K562 (cell line): ENCODE results near the gene POLD1. TPM values are rescaled to one million over a fixed set of nuclear protein-coding genes. Genes with fewer than 3 reads are reported as not detected.

Experiments
- BHLHE40 ChIP-seq: IDR thresholded peaks from 2 replicates; pipeline ENCODE4 v1.6.1; 2011; ENCODE audit warnings: low read length, improper control_type of control experiment
- CBFA2T3 ChIP-seq: fragments of 450-650 bp; IDR thresholded peaks from 2 replicates; pipeline ENCODE4 v1.6.1; 2017
- CBX1 ChIP-seq: sonication (generic); IDR thresholded peaks from 2 replicates; pipeline ENCODE4 v1.6.1; 2016; ENCODE audit warnings: antibody characterized with exemption, low read depth, mild to moderate bottlenecking
- CXXC5 ChIP-seq: fragments of 250-450 bp; sonication (Bioruptor Pico); IDR thresholded peaks from 2 replicates; pipeline ENCODE4 v1.8.0; 2022; ENCODE audit warnings: inconsistent platforms, mild to moderate bottlenecking, moderate library complexity
- DMBX1 ChIP-seq: fragments of 250-450 bp; sonication (Bioruptor Pico); IDR thresholded peaks from 2 replicates; pipeline ENCODE4 v1.8.0; 2022; ENCODE audit warnings: inconsistent platforms, mild to moderate bottlenecking, moderate library complexity, borderline replicate concordance
- EP300 ChIP-seq: IDR thresholded peaks from 2 replicates; pipeline ENCODE4 v1.6.1; 2012; ENCODE audit warnings: low read length, improper control_type of control experiment
- FOXA3 ChIP-seq, 2 experiments: fragments of 450-650 bp in 1 of 2; sonication (generic) in 1 of 2; formaldehyde crosslinking; IDR thresholded peaks in 1 of 2; conservative IDR thresholded peaks in 1 of 2; 2 replicates each; pipeline versions ENCODE4 v1.4.0 to v1.8.0; 2020 to 2022; ENCODE audit warnings: mild to moderate bottlenecking in 2 of 2, missing genetic modification reagents in 1 of 2
- GABPB1 ChIP-seq: sonication (generic); formaldehyde crosslinking; IDR thresholded peaks from 2 replicates; pipeline ENCODE4 v1.8.0; 2022; ENCODE audit warnings: mild to moderate bottlenecking, missing genetic modification reagents
- HDAC8 ChIP-seq: fragments of 450-650 bp; IDR thresholded peaks from 2 replicates; pipeline ENCODE4 v1.6.1; 2016; ENCODE audit warnings: mild to moderate bottlenecking, missing genetic modification characterization, moderate library complexity, missing compliant biosample characterization
- JUN ChIP-seq, 2 experiments: sonication (generic) in 1 of 2; formaldehyde crosslinking in 1 of 2; IDR thresholded peaks; 2 replicates each; pipeline versions ENCODE4 v1.6.1 to v1.8.0; 2012 to 2022; ENCODE audit warnings: borderline replicate concordance in 2 of 2, mild to moderate bottlenecking in 2 of 2, improper control_type of control experiment in 1 of 2, low read depth in 1 of 2, low read length in 1 of 2, missing genetic modification reagents in 1 of 2
- JUND ChIP-seq, 2 experiments: IDR thresholded peaks; 2 replicates in 1 of 2; 3 replicates in 1 of 2; pipeline ENCODE4 v1.6.1; 2011; ENCODE audit warnings: borderline replicate concordance in 2 of 2, low read depth in 2 of 2, low read length in 2 of 2, improper control_type of control experiment in 1 of 2, missing biosample characterization in 1 of 2, missing genetic modification characterization in 1 of 2, missing genetic modification reagents in 1 of 2
- L3MBTL2 ChIP-seq: fragments of 450-650 bp; IDR thresholded peaks from 2 replicates; pipeline ENCODE4 v1.6.1; 2016; ENCODE audit warnings: mild to moderate bottlenecking, moderate library complexity
- OTX1 ChIP-seq: fragments of 450-650 bp; formaldehyde crosslinking; IDR thresholded peaks from 2 replicates; pipeline ENCODE4 v1.4.0; 2022; ENCODE audit warnings: mild to moderate bottlenecking
- SMARCA4 ChIP-seq: fragments of 450-650 bp; IDR thresholded peaks from 2 replicates; pipeline ENCODE4 v1.6.1; 2016
- SRF ChIP-seq, 2 experiments: fragments of 250-450, 450-650 bp in 1 of 2; sonication (Bioruptor Pico) in 1 of 2; sonication (generic) in 1 of 2; formaldehyde crosslinking; IDR thresholded peaks; 2 replicates each; pipeline versions ENCODE4 v1.5.0 to v1.5.1; 2020 to 2022; ENCODE audit warnings: mild to moderate bottlenecking in 1 of 2, missing genetic modification reagents in 1 of 2
- TBP ChIP-seq: optimal IDR thresholded peaks from 2 replicates; pipeline ENCODE3; 2011; ENCODE audit warnings: low read depth, low read length, improper control_type of control experiment
- TEAD4 ChIP-seq, 2 experiments: sonication (generic) in 1 of 2; formaldehyde crosslinking in 1 of 2; IDR thresholded peaks; 2 replicates each; pipeline versions ENCODE4 v1.6.1 to v1.8.0; 2012 to 2022; ENCODE audit warnings: borderline replicate concordance in 1 of 2, inconsistent platforms in 1 of 2, low read length in 1 of 2, mild to moderate bottlenecking in 1 of 2, missing genetic modification reagents in 1 of 2
- ZNF134 ChIP-seq: fragments of 250-450 bp; sonication (Bioruptor Pico); conservative IDR thresholded peaks from 2 replicates; pipeline ENCODE4 v1.4.0; 2020
- ZNF57 ChIP-seq: fragments of 450-650 bp; formaldehyde crosslinking; IDR thresholded peaks from 2 replicates; pipeline ENCODE4 v1.4.0; 2020; ENCODE audit warnings: mild to moderate bottlenecking, moderate library complexity
- polyA plus RNA-seq, 8 experiments: library from polyadenylated mRNA; depleted of rRNA in 4 of 8; stranded (reverse) in 5 of 8; unstranded in 3 of 8; fragments of >200 nt; fragmentation: Nextera tagmentation in 2 of 8; fragmentation: Illumina TruSeq in 1 of 8; extraction: Ambion mirVana in 2 of 8; extraction: Trizol in 1 of 8; gene quantifications; 2 replicates each; pipeline versions ENCODE4 v1.2.1 to v1.2.3, GENCODE V29; 2011 to 2014; ENCODE audit warnings: inconsistent platforms in 1 of 8, missing spikeins in 1 of 8
- total RNA-seq, 7 experiments: library from RNA; depleted of rRNA in 6 of 7; stranded (reverse); fragments of >200 nt in 6 of 7; fragmentation: Illumina TruSeq in 2 of 7; extraction: Trizol in 2 of 7; gene quantifications; 2 replicates each; pipeline versions ENCODE4 v1.2.1 to v1.2.3, GENCODE V29; 2011 to 2021; ENCODE audit warnings: low replicate concordance in 1 of 7
- TF ChIP-seq, protein P1 (sequence below), 3 experiments: fragments of 200-800 bp in 1 of 3; fragments of 250-450 bp in 1 of 3; fragments of 450-650 bp in 1 of 3; sonication (Bioruptor Pico) in 1 of 3; sonication (Bioruptor generic) in 1 of 3; formaldehyde crosslinking in 1 of 3; IDR thresholded peaks; 2 replicates each; pipeline versions ENCODE4 v1.6.1 to v1.8.0; 2016 to 2022; ENCODE audit warnings: mild to moderate bottlenecking in 2 of 3, missing genetic modification characterization in 2 of 3, missing compliant biosample characterization in 1 of 3, moderate library complexity in 1 of 3

Gene POLD1
- total and polyA plus RNA-seq, 9 of the 15 experiments (the other 6 are each of a cell fraction or from before 2014, with no cell fraction given), result 1.3 to 312 (median 47.8) TPM

DNA sequence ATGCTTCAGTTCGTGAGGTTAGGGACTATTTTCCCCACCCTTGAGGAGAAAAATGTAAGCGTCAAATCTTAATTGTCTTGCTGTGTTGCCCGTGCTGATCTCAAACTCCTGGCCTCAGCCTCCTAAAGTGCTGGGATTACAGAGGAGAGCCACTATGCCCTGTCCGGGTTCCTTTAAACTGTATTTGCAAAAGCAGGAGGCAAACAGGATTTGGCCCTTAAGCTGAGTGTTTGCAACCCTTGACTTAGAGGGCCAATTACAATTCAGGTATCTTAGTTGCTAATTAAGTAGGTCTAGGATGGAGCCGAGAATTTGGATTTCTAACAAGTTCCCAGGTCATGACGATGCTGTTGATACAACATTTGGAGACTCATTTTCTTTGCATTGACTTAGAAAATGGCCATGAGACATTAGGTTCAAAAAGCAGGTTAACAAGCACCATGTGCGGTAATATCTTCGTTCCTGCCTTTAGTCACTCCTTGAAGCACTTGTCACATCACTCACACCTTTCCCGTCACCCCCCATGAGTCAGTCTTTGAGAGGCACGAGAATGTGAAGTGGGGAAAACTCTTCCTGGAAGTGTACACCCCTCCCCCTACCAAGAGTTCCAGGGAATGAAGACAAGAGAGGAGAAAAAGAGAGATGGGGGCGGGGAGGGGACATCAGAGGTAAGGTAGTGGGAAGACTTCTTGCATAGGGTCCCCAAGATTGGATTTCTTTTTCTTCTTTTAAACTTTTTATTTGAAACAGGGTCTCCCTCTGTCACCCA, 21.3 kb upstream of the POLD1 start (continued):
- TF ChIP-seq, protein P1, sequence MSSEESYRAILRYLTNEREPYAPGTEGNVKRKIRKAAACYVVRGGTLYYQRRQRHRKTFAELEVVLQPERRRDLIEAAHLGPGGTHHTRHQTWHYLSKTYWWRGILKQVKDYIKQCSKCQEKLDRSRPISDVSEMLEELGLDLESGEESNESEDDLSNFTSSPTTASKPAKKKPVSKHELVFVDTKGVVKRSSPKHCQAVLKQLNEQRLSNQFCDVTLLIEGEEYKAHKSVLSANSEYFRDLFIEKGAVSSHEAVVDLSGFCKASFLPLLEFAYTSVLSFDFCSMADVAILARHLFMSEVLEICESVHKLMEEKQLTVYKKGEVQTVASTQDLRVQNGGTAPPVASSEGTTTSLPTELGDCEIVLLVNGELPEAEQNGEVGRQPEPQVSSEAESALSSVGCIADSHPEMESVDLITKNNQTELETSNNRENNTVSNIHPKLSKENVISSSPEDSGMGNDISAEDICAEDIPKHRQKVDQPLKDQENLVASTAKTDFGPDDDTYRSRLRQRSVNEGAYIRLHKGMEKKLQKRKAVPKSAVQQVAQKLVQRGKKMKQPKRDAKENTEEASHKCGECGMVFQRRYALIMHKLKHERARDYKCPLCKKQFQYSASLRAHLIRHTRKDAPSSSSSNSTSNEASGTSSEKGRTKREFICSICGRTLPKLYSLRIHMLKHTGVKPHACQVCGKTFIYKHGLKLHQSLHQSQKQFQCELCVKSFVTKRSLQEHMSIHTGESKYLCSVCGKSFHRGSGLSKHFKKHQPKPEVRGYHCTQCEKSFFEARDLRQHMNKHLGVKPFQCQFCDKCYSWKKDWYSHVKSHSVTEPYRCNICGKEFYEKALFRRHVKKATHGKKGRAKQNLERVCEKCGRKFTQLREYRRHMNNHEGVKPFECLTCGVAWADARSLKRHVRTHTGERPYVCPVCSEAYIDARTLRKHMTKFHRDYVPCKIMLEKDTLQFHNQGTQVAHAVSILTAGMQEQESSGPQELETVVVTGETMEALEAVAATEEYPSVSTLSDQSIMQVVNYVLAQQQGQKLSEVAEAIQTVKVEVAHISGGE (CRISPR knock-in tag; IDR thresholded peaks at IDR 0.05), result no peak
- TF ChIP-seq CXXC5 (CRISPR knock-in tag) (peak; percentile 65), OTX1 (CRISPR knock-in tag) (peak; percentile 31; the same call in 1 of the 2 replicates), ZNF134 (CRISPR knock-in tag) (no peak), TBP (no peak), SRF (CRISPR knock-in tag; IDR thresholded peaks at IDR 0.05) (0 out of 4 replicates have a peak, but pooled peaks of 1 of the 2 experiments have one; percentile 29), JUND (IDR thresholded peaks at IDR 0.05; ENCODE audit: borderline replicate concordance, low read depth, low read length) (peak; percentile 84; the same call in 1 of the 2 replicates), JUND (tag; IDR thresholded peaks at IDR 0.05; ENCODE audit: borderline replicate concordance, low read depth, low read length) (peak; percentile 72; the same call in 1 of the 3 replicates), CBX1 (no peak), TEAD4 (IDR thresholded peaks at IDR 0.05; ENCODE audit: low read length) (0 out of 2 replicates have a peak, but pooled peaks have one; percentile 16), TEAD4 (CRISPR knock-in tag; IDR thresholded peaks at IDR 0.05; ENCODE audit: borderline replicate concordance) (no peak), CBFA2T3 (0 out of 2 replicates have a peak, but pooled peaks have one; percentile 8), BHLHE40 (peak; percentile 83), ZNF57 (CRISPR knock-in tag) (no peak), JUN (IDR thresholded peaks at IDR 0.05; ENCODE audit: borderline replicate concordance, low read depth, low read length) (peak; percentile 47; the same call in 1 of the 2 replicates), JUN (CRISPR knock-in tag; IDR thresholded peaks at IDR 0.05; ENCODE audit: borderline replicate concordance) (no peak), L3MBTL2 (peak; percentile 93), DMBX1 (CRISPR knock-in tag) (peak; percentile 74; the same call in 1 of the 2 replicates), FOXA3 (CRISPR knock-in tag; conservative IDR thresholded peaks at IDR 0.05 in 1 of 2, IDR thresholded peaks at IDR 0.05 in 1 of 2) (peak in 1 of 2 experiments; percentile 26; a peak in 1 of 4 replicates), SMARCA4 (peak; percentile 41), HDAC8 (tag) (no peak), EP300 (peak; percentile 58), GABPB1 (CRISPR knock-in tag) (no peak)
